ENCODE measurements around the gene ILRUN. TPM values are rescaled to one million over a fixed set of nuclear protein-coding genes. Genes with fewer than 3 reads are reported as not detected.

Gene ILRUN
- total and polyA plus RNA-seq, 9 of the 15 experiments (the other 6 are each of a cell fraction or from before 2014, with no cell fraction given), result 24.9 to 78.9 (median 53.4) TPM

DNA sequence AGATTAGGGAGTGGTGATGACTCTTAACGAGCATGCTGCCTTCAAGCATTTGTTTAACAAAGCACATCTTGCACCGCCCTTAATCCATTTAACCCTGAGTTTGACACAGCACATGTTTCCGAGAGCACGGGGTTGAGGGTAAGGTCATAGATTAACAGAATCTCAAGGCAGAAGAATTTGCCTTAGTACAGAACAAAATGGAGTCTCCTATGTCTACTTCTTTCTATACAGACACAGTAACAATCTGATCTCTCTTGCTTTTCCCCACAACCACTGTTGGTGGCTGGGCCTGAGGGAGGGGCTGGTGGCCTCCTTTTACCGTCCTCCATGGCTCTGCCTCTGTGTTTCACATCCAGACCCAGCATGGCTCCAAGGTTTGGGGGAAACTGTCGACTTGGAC lies 23.6 kb upstream of the ILRUN start (continued):
- peak; percentile 88 for TF ChIP-seq MGA (IDR thresholded peaks at IDR 0.05)
- peak; percentile 71 for TF ChIP-seq BCL6 (CRISPR knock-in tag; IDR thresholded peaks at IDR 0.05)
- peak; percentile 95 for TF ChIP-seq PYGO2 (tag; IDR thresholded peaks at IDR 0.05)
- TF ChIP-seq IRF9 (tag; IDR thresholded peaks at IDR 0.05), result peak; percentile 95
- TF ChIP-seq TEAD1 (CRISPR knock-in tag; IDR thresholded peaks at IDR 0.05), result peak in 1 of 2 experiments; percentile 94; a peak in 2 of 4 replicates
- TF ChIP-seq HSF4 (CRISPR knock-in tag; IDR thresholded peaks at IDR 0.05; ENCODE audit: borderline replicate concordance), result peak; percentile 88; the same call in 1 of the 2 replicates
- TF ChIP-seq, protein P1, sequence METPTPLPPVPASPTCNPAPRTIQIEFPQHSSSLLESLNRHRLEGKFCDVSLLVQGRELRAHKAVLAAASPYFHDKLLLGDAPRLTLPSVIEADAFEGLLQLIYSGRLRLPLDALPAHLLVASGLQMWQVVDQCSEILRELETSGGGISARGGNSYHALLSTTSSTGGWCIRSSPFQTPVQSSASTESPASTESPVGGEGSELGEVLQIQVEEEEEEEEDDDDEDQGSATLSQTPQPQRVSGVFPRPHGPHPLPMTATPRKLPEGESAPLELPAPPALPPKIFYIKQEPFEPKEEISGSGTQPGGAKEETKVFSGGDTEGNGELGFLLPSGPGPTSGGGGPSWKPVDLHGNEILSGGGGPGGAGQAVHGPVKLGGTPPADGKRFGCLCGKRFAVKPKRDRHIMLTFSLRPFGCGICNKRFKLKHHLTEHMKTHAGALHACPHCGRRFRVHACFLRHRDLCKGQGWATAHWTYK (CRISPR knock-in tag; IDR thresholded peaks at IDR 0.05), result peak; percentile 95

Data from K562 (cell line).